ENCODE results near the gene UCKL1. TPM values are rescaled to one million over a fixed set of nuclear protein-coding genes. Genes with fewer than 3 reads are reported as not detected.

The UCKL1 gene
- total and polyA plus RNA-seq, 4 donors = 33.6 to 42.7 (median 36.1) TPM

DNA sequence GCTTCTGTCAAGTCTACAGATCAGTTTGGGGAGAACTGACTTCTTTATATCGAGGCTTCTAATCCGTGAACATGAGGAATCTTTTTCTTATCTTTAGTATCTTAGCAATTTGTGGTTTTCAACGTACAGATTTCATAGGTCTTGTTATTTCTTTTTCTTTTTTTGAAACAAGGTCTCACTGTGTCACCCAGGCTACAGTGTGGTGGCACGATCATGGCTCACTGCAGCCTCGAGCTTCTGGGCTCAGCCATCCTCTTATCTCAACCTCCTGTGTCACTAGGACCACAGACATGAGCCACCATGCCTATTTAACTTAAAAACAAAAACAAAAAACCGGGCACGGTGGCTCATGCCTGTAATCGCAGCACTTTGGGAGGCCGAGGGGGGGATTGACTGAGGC, 32.0 kb downstream of the UCKL1 start:
- H3K27ac ChIP-seq (ENCODE audit: low read depth in 1 of 2, low read length in 1 of 2) = no peak overlapping the region
- TF ChIP-seq, protein P1, sequence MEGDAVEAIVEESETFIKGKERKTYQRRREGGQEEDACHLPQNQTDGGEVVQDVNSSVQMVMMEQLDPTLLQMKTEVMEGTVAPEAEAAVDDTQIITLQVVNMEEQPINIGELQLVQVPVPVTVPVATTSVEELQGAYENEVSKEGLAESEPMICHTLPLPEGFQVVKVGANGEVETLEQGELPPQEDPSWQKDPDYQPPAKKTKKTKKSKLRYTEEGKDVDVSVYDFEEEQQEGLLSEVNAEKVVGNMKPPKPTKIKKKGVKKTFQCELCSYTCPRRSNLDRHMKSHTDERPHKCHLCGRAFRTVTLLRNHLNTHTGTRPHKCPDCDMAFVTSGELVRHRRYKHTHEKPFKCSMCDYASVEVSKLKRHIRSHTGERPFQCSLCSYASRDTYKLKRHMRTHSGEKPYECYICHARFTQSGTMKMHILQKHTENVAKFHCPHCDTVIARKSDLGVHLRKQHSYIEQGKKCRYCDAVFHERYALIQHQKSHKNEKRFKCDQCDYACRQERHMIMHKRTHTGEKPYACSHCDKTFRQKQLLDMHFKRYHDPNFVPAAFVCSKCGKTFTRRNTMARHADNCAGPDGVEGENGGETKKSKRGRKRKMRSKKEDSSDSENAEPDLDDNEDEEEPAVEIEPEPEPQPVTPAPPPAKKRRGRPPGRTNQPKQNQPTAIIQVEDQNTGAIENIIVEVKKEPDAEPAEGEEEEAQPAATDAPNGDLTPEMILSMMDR (IDR thresholded peaks at IDR 0.05; ENCODE audit: control extremely low read depth, extremely low read depth) = no peak
- H3K36me3 ChIP-seq (ENCODE audit: control insufficient read depth in 4 of 4, insufficient read depth in 4 of 4, low read length in 4 of 4) = peaks cover 0 to 28% (median 9%) of the 10 kb centered on the region in 4 donors
- no peak for DNase-seq
- ATAC-seq (ENCODE audit: insufficient read depth, low FRiP score) = no peak
- no peaks in the 10 kb centered on the region for H3K4me1 ChIP-seq (ENCODE audit: control insufficient read depth in 5 of 5, insufficient read depth in 5 of 5, low read length in 5 of 5)
- no peaks in the 10 kb centered on the region for H3K9me3 ChIP-seq (ENCODE audit: control insufficient read depth in 4 of 4, insufficient read depth in 3 of 4, low read length in 3 of 4)
- H3K9ac ChIP-seq (ENCODE audit: insufficient read depth in 1 of 2, low read length in 2 of 2) = no peak overlapping the region
- WGBS, 2 donors = 77 to 79% methylated on average over 9 of the region's 9 CpGs
- H3K27me3 ChIP-seq (ENCODE audit: control insufficient read depth in 3 of 3, insufficient read depth in 3 of 3, low read length in 2 of 3) = no peaks in the 10 kb centered on the region
- no peak overlapping the region for H3K4me3 ChIP-seq

DNA sequence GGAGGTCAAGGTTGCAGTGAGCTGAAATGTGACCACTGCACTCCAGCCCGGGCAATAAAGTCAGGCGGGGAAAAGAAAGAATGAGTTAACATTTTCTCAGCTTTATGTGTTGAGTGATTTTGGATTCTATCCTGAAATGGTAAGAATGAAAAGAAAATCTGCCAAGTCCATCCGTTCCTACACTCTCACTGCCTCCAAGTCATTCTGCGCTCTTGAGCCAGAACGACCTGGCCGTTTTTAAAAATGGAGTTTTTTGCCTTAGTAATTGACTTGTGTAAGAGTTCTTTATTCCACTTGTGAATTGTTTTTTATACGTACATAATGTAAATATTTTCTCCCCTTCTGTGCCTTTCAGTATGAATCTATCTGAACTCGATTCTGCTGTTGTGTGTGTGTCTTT, 32.6 kb downstream of the UCKL1 start:
- no peak overlapping the region for H3K9ac ChIP-seq (ENCODE audit: insufficient read depth in 1 of 2, low read length in 2 of 2)
- H3K9me3 ChIP-seq (ENCODE audit: control insufficient read depth in 4 of 4, insufficient read depth in 3 of 4, low read length in 3 of 4) = no peaks in the 10 kb centered on the region
- DNase-seq (peak in 1 of 3 donors; percentile 65), ATAC-seq (ENCODE audit: insufficient read depth, low FRiP score) (no peak)
- H3K4me3 ChIP-seq = no peak overlapping the region
- TF ChIP-seq, protein P1 (IDR thresholded peaks at IDR 0.05; ENCODE audit: control extremely low read depth, extremely low read depth) = no peak
- 73 to 82% methylated on average over 8 of the region's 8 CpGs for WGBS, 2 donors
- no peak overlapping the region for H3K27ac ChIP-seq (ENCODE audit: low read depth in 1 of 2, low read length in 1 of 2)
- no peaks in the 10 kb centered on the region for H3K4me1 ChIP-seq (ENCODE audit: control insufficient read depth in 5 of 5, insufficient read depth in 5 of 5, low read length in 5 of 5)
- peaks cover 0 to 24% (median 9%) of the 10 kb centered on the region in 4 donors for H3K36me3 ChIP-seq (ENCODE audit: control insufficient read depth in 4 of 4, insufficient read depth in 4 of 4, low read length in 4 of 4)
- no peaks in the 10 kb centered on the region for H3K27me3 ChIP-seq (ENCODE audit: control insufficient read depth in 3 of 3, insufficient read depth in 3 of 3, low read length in 2 of 3)

DNA sequence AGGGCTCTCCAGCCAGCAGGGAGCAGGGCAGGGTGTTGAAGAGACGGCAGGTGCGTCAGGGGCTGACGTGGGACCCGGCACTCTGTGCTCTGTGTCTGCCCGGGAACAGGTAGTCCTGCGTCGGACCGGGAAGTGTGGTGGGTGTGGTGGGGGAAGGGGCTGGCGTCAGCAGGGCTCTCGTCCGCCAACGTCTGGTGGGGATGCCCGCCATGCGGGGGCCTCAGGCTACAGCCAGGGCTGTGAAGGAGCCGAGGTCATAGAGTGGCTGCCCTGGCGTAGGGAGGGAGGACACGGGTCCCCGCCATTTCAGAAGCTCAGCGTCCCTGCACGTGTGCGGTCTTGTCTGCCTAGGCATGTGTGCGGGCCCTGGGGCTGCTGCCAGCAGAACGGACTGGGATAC, 36.0 kb downstream of the UCKL1 start:
- DNase-seq (no peak), ATAC-seq (ENCODE audit: insufficient read depth, low FRiP score) (no peak)
- Histone ChIP-seq H3K36me3 (ENCODE audit: control insufficient read depth in 4 of 4, insufficient read depth in 4 of 4, low read length in 4 of 4) (peaks cover 0 to 15% (median 4%) of the 10 kb centered on the region in 4 donors), H3K9ac (ENCODE audit: insufficient read depth in 1 of 2, low read length in 2 of 2) (no peak overlapping the region), H3K27me3 (ENCODE audit: control insufficient read depth in 3 of 3, insufficient read depth in 3 of 3, low read length in 2 of 3) (no peaks in the 10 kb centered on the region), H3K9me3 (ENCODE audit: control insufficient read depth in 4 of 4, insufficient read depth in 3 of 4, low read length in 3 of 4) (no peaks in the 10 kb centered on the region), H3K4me1 (ENCODE audit: control insufficient read depth in 5 of 5, insufficient read depth in 5 of 5, low read length in 5 of 5) (peaks cover 0 to 2% (median 0%) of the 10 kb centered on the region in 5 donors), H3K27ac (ENCODE audit: low read depth in 1 of 2, low read length in 1 of 2) (no peak overlapping the region), H3K4me3 (no peak overlapping the region)
- WGBS, 2 donors = 95 to 97% methylated on average over 23 of the region's 23 CpGs
- TF ChIP-seq, protein P1 (IDR thresholded peaks at IDR 0.05; ENCODE audit: control extremely low read depth, extremely low read depth) = no peak

DNA sequence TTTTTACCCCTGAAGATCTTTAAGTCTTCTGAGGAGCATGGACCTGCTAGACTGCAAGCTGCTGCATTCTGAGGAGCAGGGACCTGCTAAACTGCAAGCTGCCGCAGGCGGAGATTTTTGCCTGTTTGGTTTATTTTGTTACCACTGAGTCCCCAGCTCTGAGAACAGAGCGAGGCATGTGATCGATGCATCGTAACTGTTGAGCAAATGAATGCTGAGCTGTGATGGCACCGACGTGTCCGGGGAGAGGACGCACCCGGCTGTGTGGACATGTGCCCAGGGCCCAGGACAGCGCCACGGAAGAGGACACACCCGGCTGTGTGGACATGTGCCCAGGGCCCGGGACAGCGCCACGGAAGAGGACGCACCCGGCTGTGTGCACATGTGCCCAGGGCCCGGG, 37.1 kb downstream of the UCKL1 start:
- ATAC-seq (ENCODE audit: insufficient read depth, low FRiP score) = no peak
- WGBS, 2 donors = 88 to 98% methylated on average over 19 of the region's 19 CpGs
- no peak overlapping the region for H3K9ac ChIP-seq (ENCODE audit: insufficient read depth in 1 of 2, low read length in 2 of 2)
- H3K27ac ChIP-seq (ENCODE audit: low read depth in 1 of 2, low read length in 1 of 2) = no peak overlapping the region
- no peak overlapping the region for H3K4me3 ChIP-seq
- H3K27me3 ChIP-seq (ENCODE audit: control insufficient read depth in 3 of 3, insufficient read depth in 3 of 3, low read length in 2 of 3) = no peaks in the 10 kb centered on the region
- peaks cover 0 to 18% (median 4%) of the 10 kb centered on the region in 4 donors for H3K36me3 ChIP-seq (ENCODE audit: control insufficient read depth in 4 of 4, insufficient read depth in 4 of 4, low read length in 4 of 4)
- H3K4me1 ChIP-seq (ENCODE audit: control insufficient read depth in 5 of 5, insufficient read depth in 5 of 5, low read length in 5 of 5) = peaks cover 0 to 2% (median 0%) of the 10 kb centered on the region in 5 donors
- no peak for DNase-seq
- H3K9me3 ChIP-seq (ENCODE audit: control insufficient read depth in 4 of 4, insufficient read depth in 3 of 4, low read length in 3 of 4) = no peaks in the 10 kb centered on the region
- TF ChIP-seq, protein P1 (IDR thresholded peaks at IDR 0.05; ENCODE audit: control extremely low read depth, extremely low read depth) = no peak

All from lung (tissue), 12 donors.